Effector memory CD4-positive, alpha-beta T cell (primary cell): ENCODE data around the gene CCL8.

Experiments
- DNase-seq, 3 donors: peaks; one replicate each; pipeline ENCODE4 v3.0.0-alpha.2; 2020
- H3K27ac ChIP-seq: 2 replicates; pipeline ENCODE4 v1.7.0; 2013; ENCODE audit warnings: mild to moderate bottlenecking, low read length, moderate library complexity; ENCODE audit not compliant: insufficient read depth, poor library complexity, severe bottlenecking
- H3K27me3 ChIP-seq: replicated peaks from 2 replicates; pipeline ENCODE4 v1.7.0; 2013; ENCODE audit warnings: mild to moderate bottlenecking, low read length; ENCODE audit not compliant: insufficient read depth, control insufficient read depth, poor library complexity, severe bottlenecking
- H3K36me3 ChIP-seq: 2 replicates; pipeline ENCODE4 v1.7.0; 2013; ENCODE audit warnings: mild to moderate bottlenecking, low read length, moderate library complexity; ENCODE audit not compliant: control insufficient read depth, insufficient read depth
- H3K4me1 ChIP-seq: 2 replicates; pipeline ENCODE4 v1.7.0; 2013; ENCODE audit warnings: low read length, mild to moderate bottlenecking; ENCODE audit not compliant: control insufficient read depth, insufficient read depth, poor library complexity, severe bottlenecking
- H3K4me3 ChIP-seq: 2 replicates; pipeline ENCODE4 v1.7.0; 2013; ENCODE audit warnings: low read length, low read depth, mild to moderate bottlenecking; ENCODE audit not compliant: insufficient read depth, poor library complexity, severe bottlenecking
- H3K9me3 ChIP-seq: 2 replicates; pipeline ENCODE4 v1.7.0; 2013; ENCODE audit warnings: mild to moderate bottlenecking, low read length, moderate library complexity; ENCODE audit not compliant: control insufficient read depth
- total RNA-seq, 3 donors: gene quantifications; one replicate each; lab custom pipeline; 2026; lab: John Stamatoyannopoulos, UW

CCL8 gene
- 0 reads per million in 3 donors for total RNA-seq

DNA sequence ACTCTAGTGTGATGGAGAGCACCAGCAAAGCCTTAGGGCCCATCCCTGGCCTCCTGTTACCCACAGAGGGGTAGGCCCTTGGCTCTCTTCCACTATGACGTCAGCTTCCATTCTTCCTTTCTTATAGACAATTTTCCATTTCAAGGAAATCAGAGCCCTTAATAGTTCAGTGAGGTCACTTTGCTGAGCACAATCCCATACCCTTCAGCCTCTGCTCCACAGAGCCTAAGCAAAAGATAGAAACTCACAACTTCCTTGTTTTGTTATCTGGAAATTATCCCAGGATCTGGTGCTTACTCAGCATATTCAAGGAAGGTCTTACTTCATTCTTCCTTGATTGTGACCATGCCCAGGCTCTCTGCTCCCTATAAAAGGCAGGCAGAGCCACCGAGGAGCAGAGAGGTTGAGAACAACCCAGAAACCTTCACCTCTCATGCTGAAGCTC is at the start of gene CCL8:
Gene CCL8 (plus strand): TSS at position 397 of the 445 bp plus-strand sequence. CDS start 67 bp downstream, outside the sequence.
- DNase-seq = no peak
- Histone ChIP-seq H3K4me1 (no peaks in the 10 kb centered on the region), H3K9me3 (no peaks in the 10 kb centered on the region), H3K27me3 (no peaks in the 10 kb centered on the region), H3K36me3 (no peaks in the 10 kb centered on the region), H3K4me3 (no peak within 1 kb of the TSS), H3K27ac (no peak within 1 kb of the TSS)

DNA sequence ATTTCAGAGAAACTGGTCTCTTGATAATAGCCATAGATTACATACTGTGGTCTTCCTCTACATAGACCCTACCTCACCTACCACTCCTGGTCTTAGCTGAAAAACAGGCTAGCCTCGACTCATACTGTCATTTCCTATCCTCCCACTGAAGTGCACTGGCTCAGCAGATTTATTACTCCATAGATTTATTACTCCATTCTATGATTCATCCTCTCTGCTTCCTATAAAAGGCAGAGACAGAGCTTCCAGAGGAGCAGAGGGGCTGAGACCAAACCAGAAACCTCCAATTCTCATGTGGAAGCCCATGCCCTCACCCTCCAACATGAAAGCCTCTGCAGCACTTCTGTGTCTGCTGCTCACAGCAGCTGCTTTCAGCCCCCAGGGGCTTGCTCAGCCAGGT is 49.3 kb upstream of the CCL8 start, which contains the start of gene CCL7:
Gene CCL7 (plus strand): TSS at position 253 of the 400 bp plus-strand sequence. CDS start 70 bp downstream, at position 323.
- Histone ChIP-seq H3K27me3 (peaks cover 6% of the 10 kb centered on the region), H3K27ac (no peak within 1 kb of the TSS), H3K4me1 (no peaks in the 10 kb centered on the region), H3K36me3 (no peaks in the 10 kb centered on the region), H3K9me3 (no peaks in the 10 kb centered on the region), H3K4me3 (no peak within 1 kb of the TSS)
- no peak for DNase-seq

DNA sequence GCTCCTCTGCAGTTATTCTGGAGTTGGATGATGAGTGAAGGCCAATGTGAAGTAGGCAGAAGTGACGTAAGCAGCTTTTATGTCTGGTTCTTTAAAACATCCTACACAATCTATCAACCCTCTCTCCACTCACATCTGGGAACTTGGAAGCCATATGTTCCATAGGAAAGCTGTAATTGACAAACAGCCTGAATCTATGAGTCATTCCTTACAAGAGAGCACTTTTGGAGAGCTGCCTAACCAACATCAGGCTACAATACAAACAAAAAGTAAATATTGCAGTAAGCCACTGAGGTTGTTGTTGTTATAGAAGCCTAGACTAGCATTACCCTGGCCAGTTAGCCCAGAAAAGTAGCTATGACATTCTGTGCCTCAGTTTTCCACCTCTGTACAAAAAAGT is 43.4 kb upstream of the CCL8 start:
- no peaks in the 10 kb centered on the region for H3K9me3 ChIP-seq
- no peaks in the 10 kb centered on the region for H3K4me1 ChIP-seq
- no peak overlapping the region for H3K4me3 ChIP-seq
- no peak overlapping the region for H3K27ac ChIP-seq
- no peak for DNase-seq
- H3K27me3 ChIP-seq = peaks cover 6% of the 10 kb centered on the region
- H3K36me3 ChIP-seq = no peaks in the 10 kb centered on the region

DNA sequence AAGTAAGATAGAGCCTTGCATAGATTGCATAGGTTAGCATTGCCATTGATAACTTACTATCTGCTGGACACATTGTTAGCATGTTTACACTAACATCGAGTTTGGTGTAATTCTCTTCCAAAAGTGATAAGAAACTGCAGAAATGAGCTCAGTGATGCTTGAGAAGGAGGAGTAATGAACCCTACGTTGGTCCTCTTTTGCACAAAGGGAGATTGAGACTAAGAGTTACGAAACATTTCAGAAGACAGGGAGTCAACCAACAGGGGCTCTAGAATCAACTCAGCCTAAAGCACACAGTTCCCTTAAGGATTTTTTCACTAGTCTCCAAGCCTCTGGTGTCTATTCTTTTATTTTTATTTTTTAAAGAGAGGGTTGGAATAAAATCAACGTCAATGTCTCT is 42.4 kb upstream of the CCL8 start:
- Histone ChIP-seq H3K27me3 (peaks cover 6% of the 10 kb centered on the region), H3K27ac (no peak overlapping the region), H3K36me3 (no peaks in the 10 kb centered on the region), H3K4me3 (no peak overlapping the region), H3K9me3 (no peaks in the 10 kb centered on the region), H3K4me1 (no peaks in the 10 kb centered on the region)
- no peak for DNase-seq

DNA sequence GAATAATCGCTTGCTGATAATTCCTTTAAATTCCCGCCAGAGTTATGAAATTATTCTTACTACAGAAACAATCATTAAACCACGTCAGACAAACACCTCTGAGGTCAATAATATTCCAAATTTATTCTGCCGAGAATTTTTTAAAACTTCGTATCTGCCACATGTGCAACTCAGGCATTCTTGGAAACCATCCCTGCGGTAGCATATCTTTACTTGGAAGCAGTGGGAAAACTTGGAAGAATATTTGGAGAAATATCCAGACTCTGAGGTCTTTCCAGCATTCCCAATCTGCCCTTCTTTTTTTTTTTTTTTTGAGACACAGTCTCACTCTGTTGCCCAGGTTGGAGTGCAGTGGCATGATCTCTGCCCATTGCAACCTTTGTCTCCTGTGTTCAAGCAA is 35.7 kb upstream of the CCL8 start:
- Histone ChIP-seq H3K9me3 (no peaks in the 10 kb centered on the region), H3K36me3 (no peaks in the 10 kb centered on the region), H3K27ac (no peak overlapping the region), H3K27me3 (no peaks in the 10 kb centered on the region), H3K4me1 (no peaks in the 10 kb centered on the region), H3K4me3 (no peak overlapping the region)
- DNase-seq = no peak

DNA sequence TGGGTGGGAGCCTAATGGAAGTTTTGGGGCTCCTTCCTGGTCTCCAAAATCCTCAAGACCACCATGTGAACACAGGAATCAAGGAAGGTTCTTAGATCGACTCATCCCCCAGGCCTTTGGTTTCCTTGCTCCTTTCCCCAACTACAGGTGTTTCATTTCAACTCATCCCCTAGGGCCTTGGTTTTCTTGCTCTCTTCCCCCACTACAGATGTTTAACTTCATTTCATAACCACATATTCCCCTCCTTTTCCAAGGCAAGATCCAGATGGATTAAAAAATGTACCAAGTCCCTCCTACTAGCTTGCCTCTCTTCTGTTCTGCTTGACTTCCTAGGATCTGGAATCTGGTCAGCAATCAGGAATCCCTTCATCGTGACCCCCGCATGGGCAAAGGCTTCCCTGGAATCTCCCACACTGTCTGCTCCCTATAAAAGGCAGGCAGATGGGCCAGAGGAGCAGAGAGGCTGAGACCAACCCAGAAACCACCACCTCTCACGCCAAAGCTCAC is 33.9 kb upstream of the CCL8 start, which contains the start of gene CCL11:
Gene CCL11 (plus strand): TSS at position 457 of the 507 bp plus-strand sequence. CDS start 67 bp downstream, outside the sequence.
- Histone ChIP-seq H3K27ac (no peak within 1 kb of the TSS), H3K4me3 (no peak within 1 kb of the TSS)
- DNase-seq = no peak

DNA sequence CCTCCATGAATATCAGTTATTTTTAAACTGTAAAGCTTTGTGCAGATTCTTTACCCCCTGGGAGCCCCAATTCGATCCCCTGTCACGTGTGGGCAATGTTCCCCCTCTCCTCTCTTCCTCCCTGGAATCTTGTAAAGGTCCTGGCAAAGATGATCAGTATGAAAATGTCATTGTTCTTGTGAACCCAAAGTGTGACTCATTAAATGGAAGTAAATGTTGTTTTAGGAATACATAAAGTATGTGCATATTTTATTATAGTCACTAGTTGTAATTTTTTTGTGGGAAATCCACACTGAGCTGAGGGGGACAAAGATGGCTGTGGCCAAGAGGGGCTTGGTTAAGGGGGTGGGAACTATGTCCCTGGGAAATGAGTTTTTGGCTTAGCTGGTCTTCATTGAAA is 31.4 kb upstream of the CCL8 start:
- Histone ChIP-seq H3K9me3 (no peaks in the 10 kb centered on the region), H3K27me3 (no peaks in the 10 kb centered on the region)
- no peak for DNase-seq

More for the DNA sequence above, 33.9 kb upstream of the CCL8 start, which contains the start of gene CCL11:
- no peaks in the 10 kb centered on the region for H3K36me3 ChIP-seq
- no peaks in the 10 kb centered on the region for H3K9me3 ChIP-seq
- H3K4me1 ChIP-seq = no peaks in the 10 kb centered on the region
- no peaks in the 10 kb centered on the region for H3K27me3 ChIP-seq

DNA sequence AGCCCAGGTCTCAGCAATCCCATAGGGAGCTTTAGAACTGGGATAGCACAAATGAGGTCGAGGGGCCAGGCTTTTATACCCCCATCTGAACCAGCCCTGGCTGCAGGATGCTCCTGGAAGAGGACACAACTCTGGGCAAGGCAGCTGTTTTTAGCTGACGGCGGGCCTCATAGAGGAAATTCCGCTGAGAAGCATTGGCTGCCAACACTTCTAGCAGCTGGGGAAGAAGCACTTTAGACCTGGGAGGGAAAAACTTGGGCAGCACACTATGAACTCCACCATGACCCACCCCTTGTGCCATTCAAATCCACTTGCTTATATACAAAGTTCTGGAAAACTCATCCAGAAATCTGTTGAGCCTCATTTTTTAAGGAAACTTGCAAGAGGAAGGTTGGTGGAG is 28.6 kb upstream of the CCL8 start:
- H3K36me3 ChIP-seq = no peaks in the 10 kb centered on the region
- no peak for DNase-seq
- no peaks in the 10 kb centered on the region for H3K9me3 ChIP-seq
- no peak overlapping the region for H3K27ac ChIP-seq
- H3K4me1 ChIP-seq = no peaks in the 10 kb centered on the region
- no peak overlapping the region for H3K4me3 ChIP-seq
- H3K27me3 ChIP-seq = no peaks in the 10 kb centered on the region

More for the DNA sequence above, 31.4 kb upstream of the CCL8 start:
- Histone ChIP-seq H3K36me3 (no peaks in the 10 kb centered on the region), H3K4me3 (no peak overlapping the region), H3K27ac (no peak overlapping the region), H3K4me1 (no peaks in the 10 kb centered on the region)

DNA sequence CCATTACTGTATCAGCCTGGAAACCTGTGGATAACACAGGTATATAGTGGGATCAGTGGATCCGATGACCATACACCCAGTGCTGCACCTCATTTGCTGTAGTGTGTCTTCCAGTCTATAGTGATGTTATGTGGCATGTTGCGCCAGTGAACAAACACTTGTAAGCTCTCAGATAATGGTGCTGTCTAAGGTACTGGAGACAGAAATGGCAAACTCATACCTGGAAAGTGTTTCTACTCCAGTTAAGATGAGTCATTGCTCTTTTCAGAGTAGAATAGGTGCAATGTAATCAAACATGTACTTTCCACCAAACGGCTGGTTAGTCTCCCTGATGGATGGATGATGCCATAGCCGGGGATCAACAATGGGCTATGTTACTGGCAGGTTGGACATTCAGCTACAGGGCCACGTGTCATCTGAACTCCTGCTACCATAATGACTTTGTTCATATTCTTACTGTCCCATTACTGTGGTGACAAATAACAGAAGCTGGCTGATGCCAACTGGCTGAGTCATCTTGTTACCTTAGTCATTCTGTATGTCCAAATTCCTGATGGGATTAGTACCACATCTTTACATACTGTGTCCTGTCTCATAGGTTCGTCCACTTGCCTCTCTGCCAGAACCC is 27.4 kb upstream of the CCL8 start:
- Histone ChIP-seq H3K27me3 (no peaks in the 10 kb centered on the region), H3K4me1 (no peaks in the 10 kb centered on the region), H3K27ac (no peak overlapping the region), H3K36me3 (no peaks in the 10 kb centered on the region), H3K4me3 (no peak overlapping the region), H3K9me3 (no peaks in the 10 kb centered on the region)
- no peak for DNase-seq

DNA sequence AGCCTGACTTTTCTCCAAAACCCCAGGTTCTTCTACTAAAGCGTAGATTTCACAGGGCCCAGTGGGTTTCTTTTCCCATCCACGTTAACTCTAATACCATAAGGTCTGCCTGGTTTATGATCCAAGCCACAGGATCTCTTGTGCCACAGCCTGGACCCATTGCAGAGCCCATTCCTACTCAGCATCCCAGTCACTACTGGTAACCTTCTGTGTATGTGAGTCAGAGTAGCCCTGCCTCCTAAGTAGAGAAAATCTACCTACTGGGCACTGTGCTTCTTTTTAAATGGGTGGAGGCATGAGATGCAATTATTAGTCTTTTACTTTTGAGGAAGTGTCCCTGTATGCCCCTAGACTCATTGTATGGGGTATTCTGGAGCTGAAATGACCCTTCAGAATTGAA is 20.2 kb upstream of the CCL8 start:
- H3K27me3 ChIP-seq = no peaks in the 10 kb centered on the region
- no peaks in the 10 kb centered on the region for H3K36me3 ChIP-seq
- H3K27ac ChIP-seq = no peak overlapping the region
- no peaks in the 10 kb centered on the region for H3K4me1 ChIP-seq
- DNase-seq = no peak
- H3K9me3 ChIP-seq = no peaks in the 10 kb centered on the region
- no peak overlapping the region for H3K4me3 ChIP-seq
